ENCODE measurements around the gene PLA2G4A.

DNA sequence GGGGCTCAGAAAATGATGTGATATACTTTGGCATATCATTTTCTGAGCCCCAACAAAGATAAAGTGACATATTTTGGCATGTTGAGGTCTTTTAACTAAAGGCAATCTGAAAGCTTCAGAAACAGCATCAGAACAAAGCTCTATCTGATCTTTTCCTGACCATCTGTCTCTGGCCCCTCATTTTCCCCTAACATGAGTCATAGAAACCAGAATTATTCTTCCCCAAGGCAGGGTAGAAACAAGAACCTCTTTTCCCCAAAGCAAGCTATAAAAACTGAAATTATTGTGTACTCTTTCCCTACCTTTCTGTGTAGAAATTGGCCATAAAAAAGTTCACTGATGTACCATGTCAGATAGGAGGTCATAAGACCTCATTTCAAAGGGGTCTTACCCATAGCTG, 48.7 kb upstream of the PLA2G4A start:
- TF ChIP-seq POLR2A (IDR thresholded peaks at IDR 0.05) = no peak
- TF ChIP-seq, protein P1, sequence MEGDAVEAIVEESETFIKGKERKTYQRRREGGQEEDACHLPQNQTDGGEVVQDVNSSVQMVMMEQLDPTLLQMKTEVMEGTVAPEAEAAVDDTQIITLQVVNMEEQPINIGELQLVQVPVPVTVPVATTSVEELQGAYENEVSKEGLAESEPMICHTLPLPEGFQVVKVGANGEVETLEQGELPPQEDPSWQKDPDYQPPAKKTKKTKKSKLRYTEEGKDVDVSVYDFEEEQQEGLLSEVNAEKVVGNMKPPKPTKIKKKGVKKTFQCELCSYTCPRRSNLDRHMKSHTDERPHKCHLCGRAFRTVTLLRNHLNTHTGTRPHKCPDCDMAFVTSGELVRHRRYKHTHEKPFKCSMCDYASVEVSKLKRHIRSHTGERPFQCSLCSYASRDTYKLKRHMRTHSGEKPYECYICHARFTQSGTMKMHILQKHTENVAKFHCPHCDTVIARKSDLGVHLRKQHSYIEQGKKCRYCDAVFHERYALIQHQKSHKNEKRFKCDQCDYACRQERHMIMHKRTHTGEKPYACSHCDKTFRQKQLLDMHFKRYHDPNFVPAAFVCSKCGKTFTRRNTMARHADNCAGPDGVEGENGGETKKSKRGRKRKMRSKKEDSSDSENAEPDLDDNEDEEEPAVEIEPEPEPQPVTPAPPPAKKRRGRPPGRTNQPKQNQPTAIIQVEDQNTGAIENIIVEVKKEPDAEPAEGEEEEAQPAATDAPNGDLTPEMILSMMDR (IDR thresholded peaks at IDR 0.05) = no peak

All from sigmoid colon (tissue), 3 donors.